ENCODE measurements around the gene APLP2. TPM values are rescaled to one million over a fixed set of nuclear protein-coding genes. Genes with fewer than 3 reads are reported as not detected.

The APLP2 gene
- total and polyA plus RNA-seq, 9 of the 15 experiments (the other 6 are each of a cell fraction or from before 2014, with no cell fraction given): 17.4 to 164 (median 118) TPM

DNA sequence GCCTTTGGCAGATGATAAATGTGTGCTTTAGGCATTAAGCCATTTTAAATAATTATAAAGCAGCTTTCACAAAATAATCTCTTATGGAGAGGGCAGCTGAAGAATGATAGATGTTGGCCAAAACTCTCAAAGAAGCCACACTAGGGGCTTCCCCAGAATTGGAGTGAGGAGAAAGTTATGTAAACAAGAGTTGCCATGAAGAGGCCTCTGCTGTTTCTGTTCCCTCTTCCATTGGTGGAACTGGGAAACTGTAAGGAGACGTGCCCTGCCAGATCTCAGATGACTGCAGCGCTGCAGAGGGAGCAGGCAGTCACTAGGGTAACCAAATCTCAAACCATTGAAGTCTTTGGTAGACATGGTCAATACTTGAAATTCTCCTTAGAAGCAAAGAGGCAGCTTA, 19.4 kb upstream of the APLP2 start:
- no peak overlapping the region for H3K4me2 ChIP-seq (ENCODE audit: insufficient read depth, low read length)
- no peak for TF ChIP-seq DNMT1 (IDR thresholded peaks at IDR 0.05)
- peak in 1 of 2 experiments; percentile 44; a peak in 2 of 4 replicates for TF ChIP-seq FOXA3 (CRISPR knock-in tag; conservative IDR thresholded peaks at IDR 0.05 in 1 of 2, IDR thresholded peaks at IDR 0.05 in 1 of 2)
- ChIA-PET POLR2A (interaction anchor here (1.2 to 2.1 kb wide), 4 partner anchors 10 to 47 kb away, joined by 3 to 9 read pairs (median 5); partner anchors contain the start of genes APLP2 and PRDM10), CTCF (ENCODE audit: low intra/inter-chr PET ratio) (no interaction called here)
- H4K20me1 ChIP-seq (replicated peaks; ENCODE audit: control insufficient read depth, insufficient read depth, low read length): no peaks in the 10 kb centered on the region
- DNase-seq (ENCODE audit: extremely low read depth in 1 of 4, low spot score in 3 of 4) (no peak), FAIRE-seq (no peak), ATAC-seq (peak; percentile 46; the same call in 2 of the 3 replicates)
- in situ Hi-C loops (cut with MboI): no loop called here
- BruUV-seq (replicated peaks): no TSS peak
- no peak overlapping the region for H2AFZ ChIP-seq (ENCODE audit: low read depth, low read length)
- 29% methylated on average over 2 of the region's 2 CpGs for WGBS (ENCODE audit: insufficient coverage, low coverage, missing lambda C conversion rate)
- no peaks in the 10 kb centered on the region for H3K79me2 ChIP-seq (ENCODE audit: control insufficient read depth, insufficient read depth, low read length)
- no peaks in the 10 kb centered on the region for H3K9me3 ChIP-seq (replicated peaks; ENCODE audit: control insufficient read depth, insufficient read depth, low read depth, low read length)
- no peak overlapping the region for H3K27ac ChIP-seq (ENCODE audit: extremely low read depth, low read depth, low read length)
- no peaks in the 10 kb centered on the region for H3K36me3 ChIP-seq (ENCODE audit: control insufficient read depth, insufficient read depth, low read length)
- H3K27me3 ChIP-seq (ENCODE audit: control insufficient read depth in 2 of 2, insufficient read depth in 2 of 2, low read length in 2 of 2): no peaks in the 10 kb centered on the region; a peak in 2 of 5 replicates
- H3K9me1 ChIP-seq (ENCODE audit: control insufficient read depth, insufficient read depth, low read length): no peaks in the 10 kb centered on the region
- H3K4me3 ChIP-seq: no peak overlapping the region
- intact Hi-C loops (cut with micrococcal nuclease): no loop called here
- H3K9ac ChIP-seq (ENCODE audit: insufficient read depth in 1 of 2, low read depth in 2 of 2, low read length in 2 of 2): no peak overlapping the region
- H3K4me1 ChIP-seq (replicated peaks in 1 of 2; ENCODE audit: control insufficient read depth in 2 of 2, insufficient read depth in 2 of 2, low read length in 2 of 2): no peaks in the 10 kb centered on the region

DNA sequence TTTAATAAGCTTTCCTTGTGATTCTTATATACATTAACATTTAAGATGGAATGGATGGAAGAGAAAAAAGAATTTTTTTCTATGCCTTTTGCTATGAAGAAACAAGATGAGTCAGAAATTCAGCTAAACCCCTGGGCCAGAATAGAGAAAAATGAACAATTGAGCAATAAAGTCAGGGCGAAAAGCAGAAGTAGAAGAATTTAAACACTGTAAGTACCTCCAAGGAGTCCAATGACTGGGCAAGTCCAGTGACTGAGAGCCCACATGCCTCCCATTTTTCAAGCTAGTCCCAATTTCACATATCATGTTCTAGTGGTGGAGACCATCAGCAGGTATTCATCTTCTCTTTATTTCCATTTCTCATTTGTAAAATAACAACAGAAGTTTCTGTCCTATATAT, 18.6 kb upstream of the APLP2 start:
- H4K20me1 ChIP-seq (replicated peaks; ENCODE audit: control insufficient read depth, insufficient read depth, low read length): no peaks in the 10 kb centered on the region
- in situ Hi-C loops (cut with MboI) (no loop called here), intact Hi-C loops (cut with micrococcal nuclease) (no loop called here)
- POLR2A ChIA-PET: interaction anchor here (1.2 to 2.1 kb wide), 4 partner anchors 10 to 48 kb away, joined by 3 to 9 read pairs (median 5); partner anchors contain the start of genes APLP2 and PRDM10
- CTCF ChIA-PET (ENCODE audit: low intra/inter-chr PET ratio): no interaction called here
- no peaks in the 10 kb centered on the region for H3K79me2 ChIP-seq (ENCODE audit: control insufficient read depth, insufficient read depth, low read length)
- peaks cover under 1 to 2% of the 10 kb centered on the region in 2 experiments; a peak in 2 of 5 replicates for H3K27me3 ChIP-seq (ENCODE audit: control insufficient read depth in 2 of 2, insufficient read depth in 2 of 2, low read length in 2 of 2)
- no peaks in the 10 kb centered on the region for H3K36me3 ChIP-seq (ENCODE audit: control insufficient read depth, insufficient read depth, low read length)
- FAIRE-seq: no peak
- no peak overlapping the region for H3K4me2 ChIP-seq (ENCODE audit: insufficient read depth, low read length)
- H3K4me1 ChIP-seq (replicated peaks in 1 of 2; ENCODE audit: control insufficient read depth in 2 of 2, insufficient read depth in 2 of 2, low read length in 2 of 2): no peaks in the 10 kb centered on the region
- no peak overlapping the region for H3K4me3 ChIP-seq
- no TSS peak for BruUV-seq (replicated peaks)
- H3K9ac ChIP-seq (ENCODE audit: insufficient read depth in 1 of 2, low read depth in 2 of 2, low read length in 2 of 2): no peak overlapping the region
- H3K9me1 ChIP-seq (ENCODE audit: control insufficient read depth, insufficient read depth, low read length): no peaks in the 10 kb centered on the region
- no peak for DNase-seq (ENCODE audit: extremely low read depth in 1 of 4, low spot score in 3 of 4)
- H3K9me3 ChIP-seq (replicated peaks; ENCODE audit: control insufficient read depth, insufficient read depth, low read depth, low read length): no peaks in the 10 kb centered on the region
- H3K27ac ChIP-seq (ENCODE audit: extremely low read depth, low read depth, low read length): no peak overlapping the region
- 6% methylated on average over 1 of the region's 1 CpG for WGBS (ENCODE audit: insufficient coverage, low coverage, missing lambda C conversion rate)
- no peak overlapping the region for H2AFZ ChIP-seq (ENCODE audit: low read depth, low read length)
- no peak for ATAC-seq
- TF ChIP-seq RBM15 (IDR thresholded peaks at IDR 0.05; ENCODE audit: insufficient read depth, low read length): no peak
- TF ChIP-seq CEBPB (tag; IDR thresholded peaks at IDR 0.05): peak; percentile 79
- TF ChIP-seq, protein P1, sequence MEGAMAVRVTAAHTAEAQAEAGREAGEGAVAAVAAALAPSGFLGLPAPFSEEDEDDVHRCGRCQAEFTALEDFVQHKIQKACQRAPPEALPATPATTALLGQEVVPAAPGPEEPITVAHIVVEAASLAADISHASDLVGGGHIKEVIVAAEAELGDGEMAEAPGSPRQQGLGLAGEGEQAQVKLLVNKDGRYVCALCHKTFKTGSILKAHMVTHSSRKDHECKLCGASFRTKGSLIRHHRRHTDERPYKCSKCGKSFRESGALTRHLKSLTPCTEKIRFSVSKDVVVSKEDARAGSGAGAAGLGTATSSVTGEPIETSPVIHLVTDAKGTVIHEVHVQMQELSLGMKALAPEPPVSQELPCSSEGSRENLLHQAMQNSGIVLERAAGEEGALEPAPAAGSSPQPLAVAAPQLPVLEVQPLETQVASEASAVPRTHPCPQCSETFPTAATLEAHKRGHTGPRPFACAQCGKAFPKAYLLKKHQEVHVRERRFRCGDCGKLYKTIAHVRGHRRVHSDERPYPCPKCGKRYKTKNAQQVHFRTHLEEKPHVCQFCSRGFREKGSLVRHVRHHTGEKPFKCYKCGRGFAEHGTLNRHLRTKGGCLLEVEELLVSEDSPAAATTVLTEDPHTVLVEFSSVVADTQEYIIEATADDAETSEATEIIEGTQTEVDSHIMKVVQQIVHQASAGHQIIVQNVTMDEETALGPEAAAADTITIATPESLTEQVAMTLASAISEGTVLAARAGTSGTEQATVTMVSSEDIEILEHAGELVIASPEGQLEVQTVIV (CRISPR knock-in tag; IDR thresholded peaks at IDR 0.05; ENCODE audit: borderline replicate concordance): no peak
- peak; percentile 43 for TF ChIP-seq NFE2 (IDR thresholded peaks at IDR 0.05; ENCODE audit: low read depth)
- no peak for TF ChIP-seq CEBPG (CRISPR knock-in tag; IDR thresholded peaks at IDR 0.05)
- peak; percentile 32 to 67; a peak in 3 of 4 replicates for TF ChIP-seq CEBPG (tag; conservative IDR thresholded peaks at IDR 0.05 in 1 of 2, IDR thresholded peaks at IDR 0.05 in 1 of 2)
